Psoas muscle (tissue), 8 donors: ENCODE data around the gene PRPS1. TPM values are rescaled to one million over a fixed set of nuclear protein-coding genes. Genes with fewer than 3 reads are reported as not detected.
A peak's percentile ranks its signal among the peaks of the same experiment; 100 is the strongest.

Source experiments
- ATAC-seq, 4 donors: fragments of 200-7000 bp; cut with Tn5 transposase; one replicate each; pipeline ENCODE4 v1.9.1; 2020; ENCODE audit warnings: moderate library complexity in 3 of 4, mild to moderate bottlenecking in 2 of 4
- DNase-seq, 2 donors: peaks; one replicate each; pipeline ENCODE4 v3.0.0-alpha.2; 2020
- H3K27ac ChIP-seq: fragments of 200-600 bp; one replicate; pipeline ENCODE4 v1.8.0; 2022
- H3K27me3 ChIP-seq, 3 donors: fragments of 200-600 bp in 1 of 3; one replicate each; pipeline versions ENCODE4 v1.6.1 to v1.8.0; 2013 to 2022; ENCODE audit warnings: low read length in 2 of 3, mild to moderate bottlenecking in 2 of 3, moderate library complexity in 1 of 3; ENCODE audit not compliant: insufficient read depth in 3 of 3
- H3K36me3 ChIP-seq, 2 donors: fragments of 200-600 bp in 1 of 2; one replicate each; pipeline versions ENCODE4 v1.6.1 to v1.8.0; 2013 to 2022; ENCODE audit warnings: low read depth in 1 of 2, mild to moderate bottlenecking in 1 of 2, moderate library complexity in 1 of 2; ENCODE audit not compliant: insufficient read depth in 1 of 2
- H3K4me1 ChIP-seq: fragments of 200-600 bp; one replicate; pipeline ENCODE4 v1.8.0; 2022
- H3K4me3 ChIP-seq: fragments of 200-600 bp; one replicate; pipeline ENCODE4 v1.8.0; 2022; ENCODE audit warnings: mild to moderate bottlenecking
- H3K9me3 ChIP-seq: fragments of 200-600 bp; one replicate; pipeline ENCODE4 v1.8.0; 2022
- WGBS, 3 donors: extraction: QIAGEN DNeasy Blood & Tissue Kit; methylation state at CpG; one replicate each; pipeline versions ENCODE4 v1.1.6 to v1.1.7; 2013; 5-methylcytosine and 5-hydroxymethylcytosine counted together
- intact Hi-C, 2 donors: fragments of 100-400 bp; cut with DNase I; formaldehyde crosslinking; loops; one replicate each; pipeline versions ENCODE4 v1.11.0 to v1.14.2; 2022
- polyA plus RNA-seq, 3 donors: library from polyadenylated mRNA; stranded (reverse); fragments of 200-250 nt; gene quantifications; one replicate each; pipeline ENCODE4 v1.2.3, GENCODE V29; 2013
- total RNA-seq, 4 donors: library from RNA; stranded (reverse); fragmentation: NEBNext Ultra II Directional in 2 of 4; extraction: Animal tissue kit (Norgen Biotek cat#: 25700) in 2 of 4; gene quantifications; one replicate each; pipeline versions ENCODE4 v1.2.1 to v1.2.4, GENCODE V29; 2021 to 2023
- TF ChIP-seq, protein P1 (sequence below): fragments of 200-600 bp; IDR thresholded peaks from one replicate; pipeline ENCODE4 v1.8.0; 2022; ENCODE audit warnings: antibody characterized with exemption
- donor health status: healthy with polysubstance abuse.
- donor health status: DM: no; HTN: no; CAD: no; lungs with moderate emphysema.
- donor health status: Bipolar disorder and iron deficiency.
- donor health status: healthy.
- donor health status: DM: yes; HTN: yes; CAD: no.
- donor health status: DM: no; HTN: no; CAD: no.
- donor health status: DM: no; HTN: no; CAD: no.
- donor health status: DM: yes; HTN: yes; CAD: no.

PRPS1 gene
- total and polyA plus RNA-seq, 7 donors, result 20.7 to 63.2 (median 43.1) TPM

DNA sequence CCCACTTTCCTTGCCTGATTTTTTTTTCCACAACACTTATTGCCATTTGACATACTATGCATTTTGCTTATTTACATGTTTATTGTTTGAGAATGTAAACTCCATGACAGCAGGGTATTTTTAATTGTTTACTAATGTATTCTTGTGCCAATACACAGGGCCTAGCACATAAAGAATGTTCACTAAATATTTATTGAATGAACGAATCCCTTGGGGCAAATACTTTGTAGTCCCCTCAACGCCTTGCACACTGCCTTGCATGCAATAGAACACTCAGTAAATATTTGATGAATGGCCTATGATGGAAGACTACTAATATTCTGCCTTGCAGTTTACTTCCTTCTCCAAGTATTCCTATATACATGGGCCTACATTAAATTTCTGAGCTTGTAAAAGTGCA, 1.4 kb upstream of the PRPS1 start:
- intact Hi-C loops, result no loop called here
- 81 to 98% (median 90%) methylated on average over 2 of the region's 2 CpGs for WGBS, 3 donors
- no peak overlapping the region for H3K4me3 ChIP-seq
- no peaks in the 10 kb centered on the region for H3K36me3 ChIP-seq
- TF ChIP-seq, protein P1, sequence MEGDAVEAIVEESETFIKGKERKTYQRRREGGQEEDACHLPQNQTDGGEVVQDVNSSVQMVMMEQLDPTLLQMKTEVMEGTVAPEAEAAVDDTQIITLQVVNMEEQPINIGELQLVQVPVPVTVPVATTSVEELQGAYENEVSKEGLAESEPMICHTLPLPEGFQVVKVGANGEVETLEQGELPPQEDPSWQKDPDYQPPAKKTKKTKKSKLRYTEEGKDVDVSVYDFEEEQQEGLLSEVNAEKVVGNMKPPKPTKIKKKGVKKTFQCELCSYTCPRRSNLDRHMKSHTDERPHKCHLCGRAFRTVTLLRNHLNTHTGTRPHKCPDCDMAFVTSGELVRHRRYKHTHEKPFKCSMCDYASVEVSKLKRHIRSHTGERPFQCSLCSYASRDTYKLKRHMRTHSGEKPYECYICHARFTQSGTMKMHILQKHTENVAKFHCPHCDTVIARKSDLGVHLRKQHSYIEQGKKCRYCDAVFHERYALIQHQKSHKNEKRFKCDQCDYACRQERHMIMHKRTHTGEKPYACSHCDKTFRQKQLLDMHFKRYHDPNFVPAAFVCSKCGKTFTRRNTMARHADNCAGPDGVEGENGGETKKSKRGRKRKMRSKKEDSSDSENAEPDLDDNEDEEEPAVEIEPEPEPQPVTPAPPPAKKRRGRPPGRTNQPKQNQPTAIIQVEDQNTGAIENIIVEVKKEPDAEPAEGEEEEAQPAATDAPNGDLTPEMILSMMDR, result no peak
- H3K27ac ChIP-seq, result no peak overlapping the region
- DNase-seq, result no peak
- ATAC-seq, result no peak
- H3K27me3 ChIP-seq, result peaks cover 0 to 12% (median 0%) of the 10 kb centered on the region in 3 donors
- H3K9me3 ChIP-seq, result no peaks in the 10 kb centered on the region
- no peaks in the 10 kb centered on the region for H3K4me1 ChIP-seq

DNA sequence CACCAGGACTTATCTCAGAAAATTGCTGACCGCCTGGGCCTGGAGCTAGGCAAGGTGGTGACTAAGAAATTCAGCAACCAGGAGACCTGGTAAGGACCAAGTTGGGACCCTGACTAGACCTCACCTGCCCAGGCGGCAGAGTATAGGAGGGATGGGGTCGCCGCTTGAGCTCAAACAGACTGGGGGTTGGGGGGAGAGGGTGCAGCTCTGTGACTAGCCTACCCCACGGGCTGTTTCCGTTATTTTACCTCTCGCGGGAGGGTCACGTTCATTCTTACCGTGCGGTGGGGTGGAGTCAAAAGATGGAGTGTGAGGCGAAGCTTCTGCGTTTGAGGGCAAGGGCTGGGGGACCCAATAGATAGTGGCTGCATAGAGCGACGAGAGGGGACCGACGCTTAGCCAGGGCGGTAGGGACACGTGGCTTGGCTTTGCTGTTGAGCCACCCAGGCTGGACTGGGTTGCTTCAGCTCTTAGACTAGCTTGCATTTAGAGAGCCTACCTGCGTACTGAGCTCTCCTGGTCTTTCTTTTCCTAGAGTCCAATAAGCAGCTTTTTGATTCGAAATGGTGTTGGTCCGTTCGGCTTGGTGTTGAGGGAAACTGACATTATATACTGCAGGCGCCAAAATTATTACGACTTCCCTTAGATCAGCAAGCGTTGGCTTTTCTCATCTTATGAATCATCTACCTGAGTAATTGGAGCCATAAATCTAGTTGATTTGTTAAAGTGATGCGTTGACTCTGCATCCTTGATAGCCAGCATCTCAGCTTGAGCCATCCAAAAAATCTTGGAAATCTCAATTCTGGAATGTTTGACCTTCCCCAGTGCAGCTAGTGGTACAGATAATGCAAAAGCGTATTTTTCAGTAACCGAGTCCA, 591 bp downstream of the PRPS1 start:
- Histone ChIP-seq H3K4me3 (peak overlapping the region; percentile 74), H3K27ac (peak overlapping the region; percentile 85), H3K9me3 (no peaks in the 10 kb centered on the region), H3K27me3 (peaks cover 0 to 12% (median 0%) of the 10 kb centered on the region in 3 donors), H3K36me3 (no peaks in the 10 kb centered on the region), H3K4me1 (no peaks in the 10 kb centered on the region)
- ATAC-seq, result peak; percentile 78 to 86 (median 80)
- TF ChIP-seq, protein P1, result no peak
- DNase-seq, result peak; percentile 15 to 60
- 1 to 35% (median 1%) methylated on average over 25 to 29 of the region's 29 CpGs for WGBS, 3 donors
- intact Hi-C loops, result no loop called here

DNA sequence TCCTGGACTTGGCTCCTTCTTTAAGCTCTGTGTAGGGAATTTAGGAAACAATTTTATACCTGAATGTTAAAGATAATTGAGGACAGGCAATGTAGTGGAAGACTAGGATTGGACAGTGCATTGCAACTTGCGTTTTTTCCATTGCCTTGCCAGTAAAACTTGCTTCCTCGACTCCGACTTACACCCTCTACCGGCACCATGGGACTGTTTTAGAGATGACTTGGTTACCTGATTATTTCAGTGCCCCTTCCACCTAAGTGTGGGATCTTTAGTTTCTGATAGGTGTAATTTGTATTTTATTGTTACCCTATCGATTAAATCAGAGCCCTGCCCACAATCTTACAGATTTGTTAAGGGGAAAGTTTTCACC, 1.2 kb downstream of the PRPS1 start:
- Histone ChIP-seq H3K4me1 (no peaks in the 10 kb centered on the region), H3K27ac (no peak overlapping the region), H3K4me3 (peak overlapping the region; percentile 74), H3K27me3 (peaks cover 0 to 12% (median 0%) of the 10 kb centered on the region in 3 donors), H3K36me3 (no peaks in the 10 kb centered on the region), H3K9me3 (no peaks in the 10 kb centered on the region)
- TF ChIP-seq, protein P1, result no peak
- ATAC-seq (no peak), DNase-seq (no peak)
- intact Hi-C loops, result no loop called here
- WGBS, 3 donors, result 3 to 32% (median 3%) methylated on average over 5 of the region's 5 CpGs

DNA sequence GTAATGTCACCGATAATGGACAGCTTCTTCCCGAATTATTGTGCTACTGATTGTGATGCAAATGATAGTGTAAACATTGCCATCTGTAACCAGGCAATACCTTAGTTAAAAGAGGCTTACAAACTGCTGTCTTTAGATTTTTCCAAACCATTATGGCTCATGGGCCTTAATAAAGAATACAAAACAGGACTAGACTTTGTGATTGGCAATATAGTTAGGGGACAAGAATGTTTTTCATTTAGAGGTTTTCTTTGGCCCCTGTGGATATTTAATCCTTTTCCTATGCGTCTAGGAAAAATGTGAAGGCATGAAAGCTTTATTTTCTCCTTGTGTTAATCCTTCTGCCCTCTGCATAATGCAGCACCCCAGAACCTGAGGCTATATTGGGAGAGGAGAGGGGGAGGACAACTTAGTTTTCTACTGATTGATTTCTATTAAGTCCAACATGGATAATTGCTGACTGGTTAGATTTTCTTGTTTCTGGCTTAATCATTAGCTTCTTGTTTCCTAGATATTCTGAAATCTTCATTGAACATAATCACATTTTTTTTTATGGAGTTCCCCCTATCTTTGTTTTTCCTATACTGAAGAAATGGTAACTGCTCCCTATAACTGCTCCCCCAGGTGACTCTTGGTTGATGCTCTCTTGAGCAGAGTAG, 1.9 kb downstream of the PRPS1 start:
- 38 to 50% (median 39%) methylated on average over 3 of the region's 3 CpGs for WGBS, 3 donors
- Histone ChIP-seq H3K36me3 (no peaks in the 10 kb centered on the region), H3K4me1 (no peaks in the 10 kb centered on the region), H3K27ac (no peak overlapping the region), H3K27me3 (peaks cover 0 to 12% (median 0%) of the 10 kb centered on the region in 3 donors), H3K4me3 (peak overlapping the region; percentile 74), H3K9me3 (no peaks in the 10 kb centered on the region)
- intact Hi-C loops, result no loop called here
- DNase-seq, result no peak
- ATAC-seq, result no peak
- TF ChIP-seq, protein P1, result no peak
